ENCODE data around the gene ACP3.
"Not testable (repeated sequence)": the region's sequence is repeated elsewhere in the genome, so short reads cannot be mapped to it uniquely, and the experiment has no call there.

DNA sequence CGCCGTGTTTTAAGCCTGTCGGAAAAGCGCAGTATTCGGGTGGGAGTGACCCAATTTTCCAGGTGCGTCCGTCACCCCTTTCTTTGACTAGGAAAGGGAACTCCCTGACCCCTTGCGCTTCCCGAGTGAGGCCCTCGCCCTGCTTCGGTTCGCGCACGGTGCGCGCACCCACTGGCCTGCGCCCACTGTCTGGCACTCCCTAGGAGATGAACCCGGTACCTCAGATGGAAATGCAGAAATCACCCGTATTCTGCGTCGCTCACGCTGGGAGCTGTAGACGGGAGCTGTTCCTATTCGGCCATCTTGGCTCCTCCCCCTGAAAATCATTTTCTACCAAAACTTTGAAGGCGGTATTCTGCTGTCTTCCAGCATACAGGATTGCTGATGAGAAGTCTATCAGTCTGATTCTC lies 59.7 kb downstream of the ACP3 start:
- TF ChIP-seq, protein P1, sequence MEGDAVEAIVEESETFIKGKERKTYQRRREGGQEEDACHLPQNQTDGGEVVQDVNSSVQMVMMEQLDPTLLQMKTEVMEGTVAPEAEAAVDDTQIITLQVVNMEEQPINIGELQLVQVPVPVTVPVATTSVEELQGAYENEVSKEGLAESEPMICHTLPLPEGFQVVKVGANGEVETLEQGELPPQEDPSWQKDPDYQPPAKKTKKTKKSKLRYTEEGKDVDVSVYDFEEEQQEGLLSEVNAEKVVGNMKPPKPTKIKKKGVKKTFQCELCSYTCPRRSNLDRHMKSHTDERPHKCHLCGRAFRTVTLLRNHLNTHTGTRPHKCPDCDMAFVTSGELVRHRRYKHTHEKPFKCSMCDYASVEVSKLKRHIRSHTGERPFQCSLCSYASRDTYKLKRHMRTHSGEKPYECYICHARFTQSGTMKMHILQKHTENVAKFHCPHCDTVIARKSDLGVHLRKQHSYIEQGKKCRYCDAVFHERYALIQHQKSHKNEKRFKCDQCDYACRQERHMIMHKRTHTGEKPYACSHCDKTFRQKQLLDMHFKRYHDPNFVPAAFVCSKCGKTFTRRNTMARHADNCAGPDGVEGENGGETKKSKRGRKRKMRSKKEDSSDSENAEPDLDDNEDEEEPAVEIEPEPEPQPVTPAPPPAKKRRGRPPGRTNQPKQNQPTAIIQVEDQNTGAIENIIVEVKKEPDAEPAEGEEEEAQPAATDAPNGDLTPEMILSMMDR (IDR thresholded peaks at IDR 0.05), result not testable (repeated sequence)
- TF ChIP-seq POLR2A (IDR thresholded peaks at IDR 0.05), result not testable (repeated sequence)
